Measurements from ENCODE around the gene DPRX. TPM values are rescaled to one million over a fixed set of nuclear protein-coding genes. Genes with fewer than 3 reads are reported as not detected.

DPRX gene
- total and polyA plus RNA-seq, 2 experiments from 2014 or later, result not detected

- Histone ChIP-seq H3K79me2 (no peaks in the 10 kb centered on the region), H3K9me3 (ENCODE audit: low read depth) (no peaks in the 10 kb centered on the region)
- TF ChIP-seq, protein P1, sequence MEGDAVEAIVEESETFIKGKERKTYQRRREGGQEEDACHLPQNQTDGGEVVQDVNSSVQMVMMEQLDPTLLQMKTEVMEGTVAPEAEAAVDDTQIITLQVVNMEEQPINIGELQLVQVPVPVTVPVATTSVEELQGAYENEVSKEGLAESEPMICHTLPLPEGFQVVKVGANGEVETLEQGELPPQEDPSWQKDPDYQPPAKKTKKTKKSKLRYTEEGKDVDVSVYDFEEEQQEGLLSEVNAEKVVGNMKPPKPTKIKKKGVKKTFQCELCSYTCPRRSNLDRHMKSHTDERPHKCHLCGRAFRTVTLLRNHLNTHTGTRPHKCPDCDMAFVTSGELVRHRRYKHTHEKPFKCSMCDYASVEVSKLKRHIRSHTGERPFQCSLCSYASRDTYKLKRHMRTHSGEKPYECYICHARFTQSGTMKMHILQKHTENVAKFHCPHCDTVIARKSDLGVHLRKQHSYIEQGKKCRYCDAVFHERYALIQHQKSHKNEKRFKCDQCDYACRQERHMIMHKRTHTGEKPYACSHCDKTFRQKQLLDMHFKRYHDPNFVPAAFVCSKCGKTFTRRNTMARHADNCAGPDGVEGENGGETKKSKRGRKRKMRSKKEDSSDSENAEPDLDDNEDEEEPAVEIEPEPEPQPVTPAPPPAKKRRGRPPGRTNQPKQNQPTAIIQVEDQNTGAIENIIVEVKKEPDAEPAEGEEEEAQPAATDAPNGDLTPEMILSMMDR (IDR thresholded peaks at IDR 0.05; ENCODE audit: poor library complexity), result no peak
- TF ChIP-seq EZH2phosphoT487 (IDR thresholded peaks at IDR 0.05; ENCODE audit: low read depth, severe bottlenecking, unreplicated experiment), result no peak
- no peak for TF ChIP-seq EZH2 (IDR thresholded peaks at IDR 0.05; ENCODE audit: borderline replicate concordance)
These were observed 14.3 kb downstream of the DPRX start for GRCh38 chr19:53646144-53646543.

GRCh38 chr19:53647350-53647749 is 15.6 kb downstream of the DPRX start:
- Histone ChIP-seq H3K27me3 (no peaks in the 10 kb centered on the region), H3K4me2 (no peak overlapping the region), H2AFZ (no peak overlapping the region), H3K9me3 (ENCODE audit: low read depth) (no peaks in the 10 kb centered on the region), H3K4me1 (ENCODE audit: insufficient read depth) (no peaks in the 10 kb centered on the region), H3K27ac (no peak overlapping the region), H3K9me2 (replicated peaks; ENCODE audit: insufficient read depth) (no peaks in the 10 kb centered on the region), H4K20me1 (ENCODE audit: insufficient read depth, poor library complexity, severe bottlenecking) (no peaks in the 10 kb centered on the region), H3K4me3 (no peak overlapping the region), H3K36me3 (replicated peaks; ENCODE audit: insufficient read depth, low read depth) (no peaks in the 10 kb centered on the region), H3K79me2 (no peaks in the 10 kb centered on the region)
- no peak for TF ChIP-seq EZH2phosphoT487 (IDR thresholded peaks at IDR 0.05; ENCODE audit: low read depth, severe bottlenecking, unreplicated experiment)
- no peak for TF ChIP-seq EZH2 (IDR thresholded peaks at IDR 0.05; ENCODE audit: borderline replicate concordance)
- TF ChIP-seq, protein P1 (IDR thresholded peaks at IDR 0.05; ENCODE audit: poor library complexity), result no peak
- no peak for DNase-seq (ENCODE audit: low spot score)
- 90% methylated on average over 13 of the region's 13 CpGs for WGBS (ENCODE audit: low lambda C conversion rate, missing lambda C conversion rate)

More at GRCh38 chr19:53646144-53646543, 14.3 kb downstream of the DPRX start:
- 86% methylated on average over 2 of the region's 2 CpGs for WGBS (ENCODE audit: low lambda C conversion rate, missing lambda C conversion rate)
- H3K4me2 ChIP-seq, result no peak overlapping the region
- DNase-seq (ENCODE audit: low spot score), result no peak
- no peaks in the 10 kb centered on the region for H3K4me1 ChIP-seq (ENCODE audit: insufficient read depth)
- no peak overlapping the region for H3K4me3 ChIP-seq
- no peak overlapping the region for H2AFZ ChIP-seq
- no peak overlapping the region for H3K27ac ChIP-seq
- no peaks in the 10 kb centered on the region for H3K36me3 ChIP-seq (replicated peaks; ENCODE audit: insufficient read depth, low read depth)
- H4K20me1 ChIP-seq (ENCODE audit: insufficient read depth, poor library complexity, severe bottlenecking), result no peaks in the 10 kb centered on the region
- no peaks in the 10 kb centered on the region for H3K9me2 ChIP-seq (replicated peaks; ENCODE audit: insufficient read depth)
- H3K27me3 ChIP-seq, result no peaks in the 10 kb centered on the region

GRCh38 chr19:53647792-53648191 is 16.0 kb downstream of the DPRX start:
- Histone ChIP-seq H3K27ac (no peak overlapping the region), H3K9me3 (ENCODE audit: low read depth) (no peaks in the 10 kb centered on the region), H3K4me2 (no peak overlapping the region), H3K4me1 (ENCODE audit: insufficient read depth) (no peaks in the 10 kb centered on the region), H3K36me3 (replicated peaks; ENCODE audit: insufficient read depth, low read depth) (no peaks in the 10 kb centered on the region), H4K20me1 (ENCODE audit: insufficient read depth, poor library complexity, severe bottlenecking) (no peaks in the 10 kb centered on the region), H3K27me3 (no peaks in the 10 kb centered on the region), H2AFZ (no peak overlapping the region), H3K4me3 (no peak overlapping the region), H3K9me2 (replicated peaks; ENCODE audit: insufficient read depth) (no peaks in the 10 kb centered on the region), H3K79me2 (no peaks in the 10 kb centered on the region)
- WGBS (ENCODE audit: low lambda C conversion rate, missing lambda C conversion rate), result 97% methylated on average over 28 of the region's 33 CpGs
- no peak for DNase-seq (ENCODE audit: low spot score)
- TF ChIP-seq, protein P1 (IDR thresholded peaks at IDR 0.05; ENCODE audit: poor library complexity), result no peak
- TF ChIP-seq EZH2 (IDR thresholded peaks at IDR 0.05; ENCODE audit: borderline replicate concordance), result no peak
- no peak for TF ChIP-seq EZH2phosphoT487 (IDR thresholded peaks at IDR 0.05; ENCODE audit: low read depth, severe bottlenecking, unreplicated experiment)

Measured in hepatocyte (in vitro differentiated cells).